ENCODE measurements around the gene TMEM170A.
"Not testable (repeated sequence)": the region's sequence is repeated elsewhere in the genome, so short reads cannot be mapped to it uniquely, and the experiment has no call there.

TMEM170A gene

GRCh38 chr16:75455677-75456076 lies 8.8 kb downstream of the TMEM170A start:
- no peak for DNase-seq (ENCODE audit: low read depth in 2 of 2)

- DNase-seq (ENCODE audit: low read depth in 2 of 2), result no peak
Measured at GRCh38 chr16:75452464-75453190, 11.9 kb downstream of the TMEM170A start.

- no peak for DNase-seq (ENCODE audit: low read depth in 2 of 2)
Measured at GRCh38 chr16:75446416-75446815, 18.1 kb downstream of the TMEM170A start.

- DNase-seq (ENCODE audit: low read depth in 2 of 2), result no peak
Measured at GRCh38 chr16:75445298-75445697, 19.2 kb downstream of the TMEM170A start.

- peak; percentile 66 to 76 for DNase-seq (ENCODE audit: low read depth in 2 of 2)
Measured at GRCh38 chr16:75443298-75443697, 21.2 kb downstream of the TMEM170A start.

GRCh38 chr16:75433732-75434413 lies 30.6 kb downstream of the TMEM170A start:
- DNase-seq (ENCODE audit: low read depth in 2 of 2), result peak; percentile 80 to 84

- peak; percentile 81 for DNase-seq (ENCODE audit: low read depth in 2 of 2)
Measured at GRCh38 chr16:75432828-75433731, 31.4 kb downstream of the TMEM170A start, which contains the start of gene CFDP1. Gene CFDP1, minus strand, starts transcription at chr16:75433503. Its CDS starts 151 bp downstream, at chr16:75433352.

GRCh38 chr16:75429621-75430403 lies 34.7 kb downstream of the TMEM170A start:
- DNase-seq (ENCODE audit: low read depth in 2 of 2), result no peak

- not testable (repeated sequence) for DNase-seq (ENCODE audit: low read depth in 2 of 2)
Measured at GRCh38 chr16:75426524-75426923, 38.0 kb downstream of the TMEM170A start.

- DNase-seq (ENCODE audit: low read depth in 2 of 2), result not testable (repeated sequence)
Measured at GRCh38 chr16:75424105-75424762, 40.3 kb downstream of the TMEM170A start.

- DNase-seq (ENCODE audit: low read depth in 2 of 2), result no peak
Measured at GRCh38 chr16:75423723-75424104, 40.8 kb downstream of the TMEM170A start.

GRCh38 chr16:75421820-75422126 lies 42.7 kb downstream of the TMEM170A start:
- no peak for DNase-seq (ENCODE audit: low read depth in 2 of 2)

- DNase-seq (ENCODE audit: low read depth in 2 of 2), result peak in 1 of 2 experiments; percentile 35
Measured at GRCh38 chr16:75420987-75421819, 43.3 kb downstream of the TMEM170A start.

- DNase-seq (ENCODE audit: low read depth in 2 of 2), result no peak
Measured at GRCh38 chr16:75416904-75417565, 47.5 kb downstream of the TMEM170A start.

GRCh38 chr16:75415169-75415905 lies 49.2 kb downstream of the TMEM170A start:
- DNase-seq (ENCODE audit: low read depth in 2 of 2), result no peak

- no peak for DNase-seq (ENCODE audit: low read depth in 2 of 2)
Measured at GRCh38 chr16:75413951-75414350, 50.5 kb downstream of the TMEM170A start.

GRCh38 chr16:75406943-75407342 lies 57.5 kb downstream of the TMEM170A start:
- no peak for DNase-seq (ENCODE audit: low read depth in 2 of 2)

GRCh38 chr16:75402821-75403475 lies 61.5 kb downstream of the TMEM170A start:
- peak in 1 of 2 experiments; percentile 9 for DNase-seq (ENCODE audit: low read depth in 2 of 2)

All from fibroblast of skin of left biceps (primary cell).